HG02642 (cell line): Measurements from ENCODE around the gene OSBPL10.

Experiments
- ATAC-seq: cut with Tn5 transposase; IDR thresholded peaks from one replicate; pipeline ENCODE4 v1.9.1; 2021; ENCODE audit warnings: mild to moderate bottlenecking; ENCODE audit not compliant: unreplicated experiment, poor library complexity

OSBPL10 gene

GRCh38 chr3:31729082-31729481, 252.0 kb downstream of the OSBPL10 start:
- ATAC-seq, result no peak

DNA sequence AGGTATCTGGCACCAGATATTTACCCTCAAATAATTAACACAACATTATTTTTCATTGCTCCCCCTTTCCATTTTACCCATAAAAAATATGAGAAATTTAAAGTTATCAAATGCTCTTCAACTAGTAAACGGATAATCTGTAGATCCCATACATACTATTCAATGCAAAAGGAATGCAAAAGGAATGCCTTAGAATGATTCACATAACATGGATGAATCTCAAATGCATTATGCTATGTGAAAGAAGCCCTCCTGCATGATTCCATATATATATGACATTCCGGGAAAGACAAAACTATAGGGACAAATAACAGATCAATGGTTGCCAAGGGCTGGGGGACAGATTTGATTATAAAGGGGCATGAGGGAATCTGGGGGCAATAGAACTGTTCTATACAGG, 252.7 kb downstream of the OSBPL10 start:
- no peak for ATAC-seq

- ATAC-seq, result no peak
Measured at GRCh38 chr3:31725976-31726375, 255.1 kb downstream of the OSBPL10 start.

- ATAC-seq, result no peak
Measured at GRCh38 chr3:31725568-31725967, 255.5 kb downstream of the OSBPL10 start.

GRCh38 chr3:31724651-31725050, 256.4 kb downstream of the OSBPL10 start:
- ATAC-seq, result no peak

- no peak for ATAC-seq
Measured at GRCh38 chr3:31724116-31724515, 256.9 kb downstream of the OSBPL10 start.

DNA sequence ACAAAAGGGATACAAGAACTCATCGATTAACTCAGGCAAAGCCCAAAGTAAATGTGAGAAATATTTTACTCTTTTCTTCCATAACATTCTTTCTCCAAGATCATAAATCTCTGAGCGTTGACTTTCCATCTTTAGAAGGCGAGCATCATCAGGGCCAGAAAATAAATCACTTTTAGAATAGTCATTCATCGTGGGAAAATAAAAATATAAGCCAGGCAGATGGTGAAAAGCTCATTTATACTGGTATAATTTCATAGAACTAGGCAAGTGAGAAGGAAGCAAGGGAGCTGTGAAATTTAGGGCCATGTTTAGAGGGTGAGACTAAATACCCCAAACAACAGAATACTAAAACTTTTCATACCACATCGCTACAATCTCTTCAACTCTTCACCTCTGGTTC, 257.4 kb downstream of the OSBPL10 start:
- ATAC-seq, result no peak

GRCh38 chr3:31721676-31722075, 259.4 kb downstream of the OSBPL10 start:
- ATAC-seq, result no peak

DNA sequence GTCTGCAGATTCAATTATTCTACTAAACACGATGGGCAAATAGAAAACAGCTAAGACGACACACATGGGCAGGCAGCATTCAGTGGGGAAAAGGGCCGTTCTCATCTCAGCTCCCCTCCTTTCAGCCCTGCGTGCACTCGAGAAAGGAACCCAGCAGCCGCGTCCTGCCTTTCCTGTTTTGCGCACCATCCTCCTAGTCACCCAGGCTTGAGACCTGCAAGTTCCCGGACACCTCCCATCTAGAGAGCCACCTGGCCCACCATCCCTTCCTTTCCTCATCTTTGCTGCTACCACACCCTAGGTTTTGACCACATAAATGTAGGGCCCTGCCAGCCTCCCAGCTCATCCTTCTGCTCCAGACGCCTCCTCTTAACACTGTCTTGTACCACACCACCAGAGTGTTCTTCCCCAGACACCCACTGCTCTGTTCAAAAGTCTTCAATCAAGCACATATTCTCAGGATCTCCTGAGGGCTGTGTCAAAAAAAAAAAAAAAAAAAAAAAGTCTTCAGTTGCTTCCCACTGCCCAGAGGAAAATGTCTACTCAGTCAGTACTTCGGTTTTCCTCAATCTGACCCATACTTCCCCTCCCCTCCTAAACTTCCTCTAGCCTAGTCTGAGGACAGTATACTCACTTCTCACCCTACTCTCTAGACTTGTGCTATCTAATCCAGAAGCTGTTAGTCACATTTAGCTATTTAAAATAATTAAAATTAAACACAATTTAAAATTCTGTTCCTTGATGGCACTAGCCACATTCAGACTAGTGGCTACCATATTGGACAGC, 266.4 kb downstream of the OSBPL10 start:
- ATAC-seq, result no peak

- no peak for ATAC-seq
Measured at GRCh38 chr3:31713816-31714215, 267.2 kb downstream of the OSBPL10 start.

DNA sequence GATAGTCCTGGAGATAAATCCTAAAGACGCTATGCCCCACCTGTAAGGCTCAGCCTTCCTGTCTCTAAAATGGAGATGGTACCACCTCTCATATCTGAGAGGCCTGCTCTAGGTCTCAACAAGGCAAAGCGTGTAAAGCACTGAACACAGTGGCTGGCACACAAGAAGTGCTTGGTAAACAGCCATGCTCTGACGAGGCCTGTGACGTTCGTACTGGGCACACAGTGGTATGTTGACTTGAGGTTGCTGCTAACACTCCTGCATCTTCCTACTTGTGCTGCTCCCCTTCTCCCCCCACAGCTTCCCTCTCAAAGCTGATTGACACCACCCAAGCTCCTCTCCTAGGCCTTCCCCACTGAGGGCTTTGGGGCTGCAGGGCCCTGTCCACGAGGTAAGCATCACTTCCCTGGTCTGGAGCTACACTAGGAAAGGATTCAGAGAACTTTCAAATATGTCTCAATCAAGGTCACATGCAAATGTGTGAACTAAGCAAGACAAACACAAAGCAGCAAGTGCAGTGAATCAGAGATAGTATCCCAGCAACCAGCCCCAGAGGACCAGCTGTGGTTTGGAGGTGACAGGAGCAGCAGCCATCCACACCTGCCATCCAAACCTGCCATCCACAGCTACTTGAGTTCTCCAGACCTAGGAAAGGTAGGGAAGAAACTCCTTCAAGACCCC, 270.8 kb downstream of the OSBPL10 start:
- no peak for ATAC-seq

- ATAC-seq, result no peak
Measured at GRCh38 chr3:31709526-31709925, 271.5 kb downstream of the OSBPL10 start.

- no peak for ATAC-seq
Measured at GRCh38 chr3:31709005-31709404, 272.1 kb downstream of the OSBPL10 start.

DNA sequence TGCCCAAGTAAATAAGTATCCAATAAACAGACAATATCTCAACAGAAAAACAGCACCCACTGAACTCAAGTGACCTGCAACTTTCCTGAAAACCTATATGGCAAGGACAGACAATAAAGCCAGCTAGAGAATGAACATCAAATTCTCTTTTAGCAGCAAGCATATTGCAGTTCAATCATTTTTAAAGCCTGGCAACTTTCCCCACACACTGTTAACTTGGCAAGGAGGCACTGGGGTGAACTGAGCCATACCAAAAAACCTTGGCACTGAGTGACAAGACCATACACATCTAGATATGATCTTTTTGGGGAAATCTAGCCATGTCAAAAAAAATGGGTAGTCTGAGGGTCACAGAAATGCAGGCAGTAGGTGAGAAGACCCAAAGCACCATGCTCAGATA, 273.8 kb downstream of the OSBPL10 start:
- ATAC-seq, result no peak

GRCh38 chr3:31705736-31706135, 275.3 kb downstream of the OSBPL10 start:
- ATAC-seq, result no peak

- no peak for ATAC-seq
Measured at GRCh38 chr3:31704591-31705179, 276.4 kb downstream of the OSBPL10 start.

GRCh38 chr3:31704156-31704555, 276.9 kb downstream of the OSBPL10 start:
- ATAC-seq, result no peak

DNA sequence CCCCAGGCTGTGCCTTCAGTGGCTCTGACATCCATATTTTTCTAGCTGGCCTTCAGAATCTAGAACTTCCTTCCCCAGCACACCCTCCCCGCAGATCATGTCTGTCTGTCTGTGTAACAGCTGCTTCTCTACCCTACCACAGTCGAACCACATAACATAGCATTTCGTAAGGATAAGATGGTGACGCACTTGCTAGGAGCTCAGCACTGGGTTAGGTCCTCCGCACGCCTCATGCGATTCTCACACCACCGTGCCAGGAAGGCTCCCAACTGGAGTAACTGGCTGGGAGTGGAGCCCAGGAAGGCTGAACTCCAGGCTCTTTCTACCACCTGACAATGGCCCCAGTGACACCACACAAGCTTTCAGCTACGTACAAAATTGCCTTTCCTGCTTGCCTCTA, 279.8 kb downstream of the OSBPL10 start:
- ATAC-seq, result no peak

DNA sequence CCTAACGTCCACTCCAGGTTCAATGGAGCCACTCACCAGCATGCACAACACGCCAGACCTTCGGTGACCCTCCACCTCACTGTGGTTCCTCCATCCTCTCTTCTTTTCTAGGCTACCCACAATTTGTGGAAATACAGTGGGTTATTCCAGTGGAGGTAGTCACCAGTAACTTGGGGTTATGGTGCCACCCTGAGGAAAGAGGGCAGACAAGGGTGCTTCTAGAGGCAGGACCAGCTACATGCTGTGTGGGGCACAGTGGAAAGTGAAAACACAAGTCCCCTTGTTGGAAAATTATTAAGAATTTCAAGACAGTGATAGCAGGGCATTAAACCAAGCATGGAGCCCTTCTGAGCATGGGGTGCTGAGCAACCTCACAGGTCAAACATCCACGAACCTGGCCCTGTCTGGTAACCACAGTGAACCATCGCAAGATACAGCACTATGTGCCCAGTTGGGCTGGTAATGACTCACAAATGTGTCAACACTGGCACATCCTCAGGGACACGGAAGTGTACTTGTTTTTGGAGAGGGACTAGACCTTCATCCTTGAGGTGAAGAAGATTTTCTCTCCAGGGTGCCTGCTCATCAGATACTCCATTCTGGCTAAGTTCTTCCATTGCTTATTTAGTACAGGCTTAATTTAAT, 281.6 kb downstream of the OSBPL10 start:
- no peak for ATAC-seq

DNA sequence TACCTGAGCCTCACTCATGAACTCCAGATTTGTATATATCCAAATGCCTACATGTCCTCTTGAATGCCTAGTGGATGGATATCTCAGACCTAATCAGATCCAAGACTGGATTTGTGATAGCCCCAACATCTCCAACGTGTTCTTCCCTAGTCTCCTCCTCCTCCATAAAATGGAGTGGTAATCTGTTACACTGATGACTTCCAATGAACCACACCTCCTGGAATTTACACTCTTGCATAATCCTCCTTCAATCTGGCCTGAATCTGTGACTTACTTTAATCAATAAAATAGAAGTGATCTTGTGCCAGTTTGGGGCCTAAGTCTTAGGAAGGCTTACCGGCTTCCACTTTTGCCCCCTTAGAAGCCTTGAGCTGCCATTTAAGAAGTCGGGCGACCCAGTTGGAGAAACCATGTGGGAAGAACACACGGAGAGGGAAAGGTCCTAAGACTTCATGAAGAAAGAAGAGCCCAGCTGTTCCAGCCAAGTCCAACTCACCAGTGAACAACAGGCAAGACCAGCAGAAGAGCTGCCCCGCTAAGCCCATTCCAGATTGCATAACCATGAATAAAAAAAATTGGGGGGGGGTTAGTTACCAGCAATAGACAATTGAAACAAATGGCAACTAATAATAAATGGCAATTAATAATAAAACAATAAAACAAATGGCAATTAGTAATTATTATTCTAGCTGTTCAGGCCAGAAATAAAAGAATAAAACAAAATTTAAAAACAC, 284.1 kb downstream of the OSBPL10 start:
- no peak for ATAC-seq

DNA sequence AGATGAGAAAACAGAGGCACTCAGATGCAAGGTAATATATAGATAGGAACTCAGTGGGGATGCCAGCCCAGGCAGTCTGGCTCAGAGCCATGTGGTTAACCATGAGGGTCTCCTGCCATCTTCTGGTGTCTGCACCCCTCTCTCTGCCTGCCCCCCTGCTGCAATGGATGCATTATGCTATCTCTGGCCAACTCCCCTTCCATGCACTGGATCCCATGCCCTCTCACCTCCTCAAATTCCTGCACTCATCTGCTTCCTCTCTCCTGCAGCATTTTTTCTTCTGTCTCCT, 285.1 kb downstream of the OSBPL10 start:
- ATAC-seq, result no peak
